AG10803 (cell line): Measurements from ENCODE around the gene MAP4K4.

ENCODE experiments used
- DNase-seq: peaks from one replicate; pipeline ENCODE4 v3.0.0; 2010; ENCODE audit warnings: low read depth
- H3K4me3 ChIP-seq: 2 replicates; pipeline ENCODE4 v1.5.1; 2011; ENCODE audit warnings: mild to moderate bottlenecking, low read length, control low read depth
- CTCF ChIP-seq: conservative IDR thresholded peaks from 2 replicates; pipeline ENCODE4 v1.5.1; 2011; ENCODE audit warnings: mild to moderate bottlenecking, low read length, control low read depth, inconsistent platforms

The MAP4K4 gene

DNA sequence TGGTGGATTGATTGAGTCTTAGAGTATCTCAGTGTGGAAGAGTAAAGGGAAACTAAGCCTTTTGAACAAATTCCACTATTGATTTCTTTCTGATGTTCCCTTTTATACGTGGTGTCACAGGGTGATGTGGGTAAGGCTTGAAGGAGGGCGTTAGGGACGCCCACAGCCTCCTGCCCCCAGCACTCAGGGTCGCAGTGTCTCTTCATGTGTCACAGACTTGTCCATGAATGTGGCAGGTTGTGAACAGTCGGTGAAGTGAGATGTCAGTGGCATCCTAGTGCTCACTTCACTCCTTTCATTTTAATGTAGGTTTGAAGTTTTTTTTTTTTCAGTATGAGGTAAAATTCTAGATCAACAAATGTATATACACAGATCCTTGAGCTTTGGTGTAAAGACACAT lies 171.0 kb downstream of the MAP4K4 start:
- DNase-seq = no peak
- TF ChIP-seq CTCF = no peak

GRCh38 chr2:101869527-101869926 lies 172.0 kb downstream of the MAP4K4 start:
- no peak for TF ChIP-seq CTCF
- H3K4me3 ChIP-seq = no peak overlapping the region
- no peak for DNase-seq

More for the DNA sequence above, 171.0 kb downstream of the MAP4K4 start:
- no peak overlapping the region for H3K4me3 ChIP-seq

DNA sequence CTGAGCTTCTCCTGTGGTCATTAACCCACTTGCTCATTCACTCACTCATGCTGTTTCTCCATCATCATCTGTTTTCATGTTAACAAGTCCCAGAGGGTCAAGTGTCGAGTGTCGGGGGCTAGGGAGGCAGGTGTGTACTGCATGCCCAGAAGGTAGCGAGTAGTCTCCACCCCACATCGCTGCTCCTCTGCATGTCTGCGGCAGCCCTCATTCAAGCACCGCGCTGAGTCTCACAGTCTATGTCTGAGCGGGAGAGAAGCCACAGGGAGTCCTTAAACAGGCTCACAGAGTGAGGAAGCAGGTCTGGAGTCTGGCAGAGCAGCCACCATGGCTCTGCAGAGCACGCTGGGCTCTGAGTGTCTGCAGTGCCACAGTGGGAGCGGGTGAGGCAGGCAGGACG lies 172.9 kb downstream of the MAP4K4 start:
- TF ChIP-seq CTCF = no peak
- DNase-seq = no peak
- H3K4me3 ChIP-seq = no peak overlapping the region

DNA sequence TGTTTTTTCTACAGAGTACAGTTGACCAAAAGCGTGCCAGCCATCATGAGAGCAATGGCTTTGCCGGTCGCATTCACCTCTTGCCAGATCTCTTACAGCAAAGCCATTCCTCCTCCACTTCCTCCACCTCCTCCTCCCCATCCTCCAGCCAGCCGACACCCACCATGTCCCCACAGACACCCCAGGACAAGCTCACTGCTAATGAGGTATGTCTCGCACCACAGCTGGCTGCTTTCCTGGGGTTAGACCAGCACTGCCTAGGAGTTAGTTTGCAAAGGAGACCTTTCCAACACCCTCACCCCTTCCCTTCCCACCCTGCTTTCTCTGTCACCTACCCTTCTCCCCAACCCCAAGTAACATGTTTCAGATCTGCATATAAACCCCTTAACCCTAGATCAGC lies 174.0 kb downstream of the MAP4K4 start:
- no peak for DNase-seq
- H3K4me3 ChIP-seq = no peak overlapping the region
- no peak for TF ChIP-seq CTCF

- TF ChIP-seq CTCF = no peak
- H3K4me3 ChIP-seq = no peak overlapping the region
- DNase-seq = no peak
These were observed 175.0 kb downstream of the MAP4K4 start for GRCh38 chr2:101872480-101872879.

- peak; percentile 22 for TF ChIP-seq CTCF
- DNase-seq = no peak
- H3K4me3 ChIP-seq = no peak overlapping the region
These were observed 176.0 kb downstream of the MAP4K4 start for GRCh38 chr2:101873543-101873942.

DNA sequence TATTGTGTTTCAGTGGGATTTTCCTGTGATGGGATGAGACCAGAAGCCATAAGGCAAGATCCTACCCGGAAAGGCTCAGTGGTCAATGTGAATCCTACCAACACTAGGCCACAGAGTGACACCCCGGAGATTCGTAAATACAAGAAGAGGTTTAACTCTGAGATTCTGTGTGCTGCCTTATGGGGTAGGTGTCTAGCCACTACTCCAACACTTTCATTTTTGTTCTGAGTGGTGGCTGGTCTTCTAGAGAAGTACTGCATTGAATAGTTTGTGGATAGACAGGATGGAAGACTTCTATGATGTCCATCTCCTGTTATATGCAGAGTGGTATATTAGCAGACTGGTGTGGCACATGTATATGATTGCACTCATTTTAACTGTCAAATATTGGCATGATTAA lies 176.6 kb downstream of the MAP4K4 start:
- no peak for TF ChIP-seq CTCF
- no peak for DNase-seq
- no peak overlapping the region for H3K4me3 ChIP-seq
